ENCODE results near the gene KDM1A.
"Not testable (repeated sequence)": the region's sequence is repeated elsewhere in the genome, so short reads cannot be mapped to it uniquely, and the experiment has no call there.

Gene KDM1A

DNA sequence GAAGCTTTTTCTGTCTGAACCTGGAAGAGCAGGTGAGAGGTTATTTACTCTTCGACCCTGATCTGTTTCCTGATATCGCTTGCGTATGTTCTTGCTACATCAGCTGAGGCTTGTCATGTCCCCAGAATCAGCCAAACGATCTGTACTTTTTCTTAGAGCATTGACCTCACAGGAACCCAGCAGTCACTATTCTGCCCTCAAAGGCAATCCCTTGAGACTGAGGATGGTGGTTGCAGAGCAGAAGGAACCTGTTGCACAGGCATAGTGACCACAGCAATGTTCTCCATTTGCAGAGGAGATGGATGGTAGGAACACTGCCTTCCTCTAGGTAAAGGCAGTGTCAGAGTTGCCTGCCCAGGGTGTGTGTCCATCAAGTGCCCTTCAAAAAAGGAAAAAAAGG, 35.3 kb upstream of the KDM1A start:
- peak in 1 of 2 experiments; percentile 2 for DNase-seq (ENCODE audit: low read depth in 1 of 2, low spot score in 1 of 2)
- H3K27ac ChIP-seq (replicated peaks): no peak overlapping the region
- no peaks in the 10 kb centered on the region for H3K27me3 ChIP-seq (ENCODE audit: insufficient read depth, poor library complexity, severe bottlenecking)

DNA sequence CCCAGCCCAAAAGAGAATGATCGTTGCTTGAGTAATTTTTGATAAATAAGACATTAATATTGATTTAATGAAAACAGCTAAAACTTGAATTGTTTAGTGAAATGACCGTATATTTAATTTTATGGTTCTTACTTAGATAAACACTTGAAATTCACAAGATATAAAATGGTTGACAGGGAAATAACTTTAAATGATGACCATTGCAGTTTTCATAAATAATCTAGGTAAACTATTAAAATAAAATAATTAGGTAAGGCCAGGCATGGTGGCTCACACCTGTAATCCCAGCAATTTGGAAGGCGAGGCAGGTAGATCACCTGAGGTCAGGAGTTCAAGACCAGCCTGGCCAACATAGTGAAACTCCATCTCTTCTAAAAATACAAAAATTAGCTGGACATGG, 26.9 kb upstream of the KDM1A start:
- not testable (repeated sequence) for H3K4me3 ChIP-seq (replicated peaks; ENCODE audit: insufficient read depth, low read length); DNase-seq (ENCODE audit: low read depth in 1 of 2, low spot score in 1 of 2); H3K27me3 ChIP-seq (ENCODE audit: insufficient read depth, poor library complexity, severe bottlenecking); H3K27ac ChIP-seq (replicated peaks)

More for the DNA sequence above, 35.3 kb upstream of the KDM1A start:
- TF ChIP-seq POLR2AphosphoS5 (IDR thresholded peaks at IDR 0.05; ENCODE audit: low read depth): no peak
- TF ChIP-seq, protein P1, sequence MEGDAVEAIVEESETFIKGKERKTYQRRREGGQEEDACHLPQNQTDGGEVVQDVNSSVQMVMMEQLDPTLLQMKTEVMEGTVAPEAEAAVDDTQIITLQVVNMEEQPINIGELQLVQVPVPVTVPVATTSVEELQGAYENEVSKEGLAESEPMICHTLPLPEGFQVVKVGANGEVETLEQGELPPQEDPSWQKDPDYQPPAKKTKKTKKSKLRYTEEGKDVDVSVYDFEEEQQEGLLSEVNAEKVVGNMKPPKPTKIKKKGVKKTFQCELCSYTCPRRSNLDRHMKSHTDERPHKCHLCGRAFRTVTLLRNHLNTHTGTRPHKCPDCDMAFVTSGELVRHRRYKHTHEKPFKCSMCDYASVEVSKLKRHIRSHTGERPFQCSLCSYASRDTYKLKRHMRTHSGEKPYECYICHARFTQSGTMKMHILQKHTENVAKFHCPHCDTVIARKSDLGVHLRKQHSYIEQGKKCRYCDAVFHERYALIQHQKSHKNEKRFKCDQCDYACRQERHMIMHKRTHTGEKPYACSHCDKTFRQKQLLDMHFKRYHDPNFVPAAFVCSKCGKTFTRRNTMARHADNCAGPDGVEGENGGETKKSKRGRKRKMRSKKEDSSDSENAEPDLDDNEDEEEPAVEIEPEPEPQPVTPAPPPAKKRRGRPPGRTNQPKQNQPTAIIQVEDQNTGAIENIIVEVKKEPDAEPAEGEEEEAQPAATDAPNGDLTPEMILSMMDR (IDR thresholded peaks at IDR 0.05; ENCODE audit: insufficient read depth, low read length): no peak
- no peak overlapping the region for H3K4me3 ChIP-seq (replicated peaks; ENCODE audit: insufficient read depth, low read length)

DNA sequence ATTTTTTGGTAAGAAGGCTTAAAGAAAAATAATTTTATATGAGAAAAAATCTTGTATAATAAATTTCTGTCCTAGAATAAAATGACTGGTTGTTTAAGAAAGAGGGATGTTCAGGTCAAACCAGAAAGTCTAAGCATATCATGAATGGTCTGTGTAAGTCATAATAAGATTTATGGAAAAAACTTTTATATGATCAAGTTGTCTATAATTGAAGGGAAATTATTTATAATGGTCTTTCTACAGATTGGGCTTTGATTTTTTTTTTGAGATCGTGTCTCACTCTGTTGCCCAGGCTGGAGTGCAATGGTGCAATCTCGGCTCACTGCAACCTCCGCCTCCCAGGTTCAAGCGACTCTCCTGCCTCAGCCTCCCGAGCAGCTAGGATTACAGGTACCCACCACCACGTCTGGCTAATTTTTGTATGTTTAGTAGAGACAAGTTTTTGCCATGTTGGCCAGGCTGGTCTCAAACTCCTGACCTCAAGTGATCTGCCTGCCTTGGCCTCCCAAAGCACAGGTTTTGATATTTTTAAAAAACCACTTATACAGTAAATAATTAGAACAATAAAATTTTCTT, 26.0 kb upstream of the KDM1A start:
- H3K4me3 ChIP-seq (replicated peaks; ENCODE audit: insufficient read depth, low read length); H3K27ac ChIP-seq (replicated peaks); H3K27me3 ChIP-seq (ENCODE audit: insufficient read depth, poor library complexity, severe bottlenecking); DNase-seq (ENCODE audit: low read depth in 1 of 2, low spot score in 1 of 2): not testable (repeated sequence)

DNA sequence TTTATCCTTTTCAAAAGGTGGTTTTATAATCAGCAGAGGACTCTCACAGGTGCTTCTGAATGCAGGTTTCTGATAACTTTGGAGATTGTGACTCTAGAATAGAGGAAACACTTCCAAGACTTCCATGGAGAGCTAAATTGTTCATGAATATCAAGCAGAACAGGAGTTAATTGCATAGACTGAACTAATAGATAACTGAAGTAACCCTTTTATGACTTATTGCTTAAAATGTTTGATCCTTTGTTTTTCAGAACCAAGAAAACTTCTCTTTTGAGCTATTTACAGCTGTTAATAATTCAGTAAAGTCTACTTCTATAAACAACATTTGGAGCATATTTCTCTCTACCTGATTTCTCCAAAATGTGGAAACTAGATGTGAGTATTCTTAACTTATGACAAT, 23.5 kb upstream of the KDM1A start:
- no peak overlapping the region for H3K27ac ChIP-seq (replicated peaks)
- no peak overlapping the region for H3K4me3 ChIP-seq (replicated peaks; ENCODE audit: insufficient read depth, low read length)
- no peak for DNase-seq (ENCODE audit: low read depth in 1 of 2, low spot score in 1 of 2)
- no peaks in the 10 kb centered on the region for H3K27me3 ChIP-seq (ENCODE audit: insufficient read depth, poor library complexity, severe bottlenecking)
- TF ChIP-seq POLR2AphosphoS5 (IDR thresholded peaks at IDR 0.05; ENCODE audit: low read depth) (no peak), SPI1 (IDR thresholded peaks at IDR 0.05; ENCODE audit: borderline replicate concordance, low read depth) (no peak)
- TF ChIP-seq, protein P1 (IDR thresholded peaks at IDR 0.05; ENCODE audit: insufficient read depth, low read length): no peak

DNA sequence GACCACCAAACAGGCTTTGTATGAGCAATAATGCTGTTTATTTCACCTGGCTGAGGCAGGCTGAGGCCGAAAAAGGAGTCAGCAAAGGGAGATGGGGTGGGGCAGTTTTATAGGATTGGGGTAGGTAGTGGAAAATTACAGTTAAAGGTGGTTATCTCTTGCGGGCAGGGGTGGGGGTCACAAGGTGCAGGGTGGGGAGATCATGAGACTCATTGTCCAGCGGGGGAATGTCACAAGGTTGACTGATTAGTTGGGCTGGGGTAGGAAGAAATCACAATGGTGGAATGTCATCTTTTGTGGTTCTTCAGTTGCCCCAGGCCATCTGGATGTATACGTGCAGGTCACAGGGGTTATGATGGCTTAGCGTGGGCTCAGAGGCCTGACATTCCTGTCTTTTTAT, 21.7 kb upstream of the KDM1A start:
- not testable (repeated sequence) for DNase-seq (ENCODE audit: low read depth in 1 of 2, low spot score in 1 of 2); H3K27me3 ChIP-seq (ENCODE audit: insufficient read depth, poor library complexity, severe bottlenecking); H3K4me3 ChIP-seq (replicated peaks; ENCODE audit: insufficient read depth, low read length); H3K27ac ChIP-seq (replicated peaks)

DNA sequence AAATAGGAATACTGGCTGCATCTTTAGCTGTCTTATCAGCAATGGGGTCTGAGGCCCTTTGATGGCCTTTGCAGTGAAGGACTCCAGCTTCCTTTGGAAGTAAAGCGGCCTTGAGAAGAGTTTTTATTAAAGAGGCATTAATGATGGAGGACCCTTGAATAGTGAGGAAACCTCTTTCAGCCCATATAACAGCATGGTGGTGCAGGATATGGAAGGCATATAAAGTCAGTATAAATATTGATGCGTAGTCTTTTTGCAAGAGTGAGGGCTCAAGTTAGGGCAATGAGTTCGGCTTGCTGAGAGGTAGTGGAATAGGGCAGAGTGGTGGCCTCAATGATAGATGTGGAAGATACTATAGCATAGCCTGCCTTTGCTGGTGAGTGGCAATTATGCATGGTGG, 19.1 kb upstream of the KDM1A start:
- not testable (repeated sequence) for H3K4me3 ChIP-seq (replicated peaks; ENCODE audit: insufficient read depth, low read length); DNase-seq (ENCODE audit: low read depth in 1 of 2, low spot score in 1 of 2); H3K27me3 ChIP-seq (ENCODE audit: insufficient read depth, poor library complexity, severe bottlenecking); H3K27ac ChIP-seq (replicated peaks)

DNA sequence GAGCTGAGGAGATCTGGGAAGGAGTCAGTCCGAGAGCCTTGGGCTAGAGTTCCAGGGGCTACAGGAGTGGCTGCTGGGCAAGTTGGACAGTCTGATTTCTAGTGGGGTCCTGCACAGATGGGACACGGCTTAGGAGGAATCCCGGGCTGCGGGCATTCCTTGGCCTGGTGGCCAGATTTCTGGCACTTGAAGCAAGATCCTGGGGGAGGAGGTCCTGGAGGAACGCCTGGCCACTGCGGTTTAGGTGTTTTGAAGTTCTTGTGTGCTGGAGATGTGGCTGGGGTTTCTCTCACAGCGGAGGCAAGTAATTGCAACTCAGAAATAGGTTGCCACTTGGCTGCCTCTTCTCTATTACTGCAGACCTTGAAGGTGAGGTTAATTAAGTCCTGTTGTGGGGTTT, 17.1 kb upstream of the KDM1A start:
- not testable (repeated sequence) for H3K27ac ChIP-seq (replicated peaks); H3K4me3 ChIP-seq (replicated peaks; ENCODE audit: insufficient read depth, low read length); H3K27me3 ChIP-seq (ENCODE audit: insufficient read depth, poor library complexity, severe bottlenecking); DNase-seq (ENCODE audit: low read depth in 1 of 2, low spot score in 1 of 2)

DNA sequence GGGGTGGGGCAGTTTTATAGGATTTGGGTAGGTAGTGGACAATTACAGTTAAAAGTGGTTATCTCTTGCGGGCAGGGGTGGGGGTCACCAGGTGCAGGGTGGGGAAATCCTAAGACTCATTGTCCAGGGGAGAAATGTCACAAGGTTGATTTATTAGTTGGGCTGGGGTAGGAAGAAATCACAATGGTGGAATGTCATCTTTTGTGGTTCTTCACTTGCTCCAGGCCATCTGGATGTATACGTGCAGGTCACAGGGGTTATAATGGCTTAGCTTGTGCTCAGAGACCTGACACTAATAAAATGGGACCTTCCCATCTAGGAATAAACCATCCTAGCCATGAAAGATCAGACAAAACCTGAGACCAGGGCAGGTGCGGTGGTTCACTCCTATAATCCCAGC, 15.2 kb upstream of the KDM1A start:
- Histone ChIP-seq H3K4me3 (replicated peaks; ENCODE audit: insufficient read depth, low read length) (no peak overlapping the region), H3K27ac (replicated peaks) (no peak overlapping the region), H3K27me3 (ENCODE audit: insufficient read depth, poor library complexity, severe bottlenecking) (no peaks in the 10 kb centered on the region)
- DNase-seq (ENCODE audit: low read depth in 1 of 2, low spot score in 1 of 2): no peak
- TF ChIP-seq GABPA (IDR thresholded peaks at IDR 0.05; ENCODE audit: low read depth) (no peak), SPI1 (IDR thresholded peaks at IDR 0.05; ENCODE audit: borderline replicate concordance, low read depth) (no peak), POLR2AphosphoS5 (IDR thresholded peaks at IDR 0.05; ENCODE audit: low read depth) (no peak)
- TF ChIP-seq, protein P2, sequence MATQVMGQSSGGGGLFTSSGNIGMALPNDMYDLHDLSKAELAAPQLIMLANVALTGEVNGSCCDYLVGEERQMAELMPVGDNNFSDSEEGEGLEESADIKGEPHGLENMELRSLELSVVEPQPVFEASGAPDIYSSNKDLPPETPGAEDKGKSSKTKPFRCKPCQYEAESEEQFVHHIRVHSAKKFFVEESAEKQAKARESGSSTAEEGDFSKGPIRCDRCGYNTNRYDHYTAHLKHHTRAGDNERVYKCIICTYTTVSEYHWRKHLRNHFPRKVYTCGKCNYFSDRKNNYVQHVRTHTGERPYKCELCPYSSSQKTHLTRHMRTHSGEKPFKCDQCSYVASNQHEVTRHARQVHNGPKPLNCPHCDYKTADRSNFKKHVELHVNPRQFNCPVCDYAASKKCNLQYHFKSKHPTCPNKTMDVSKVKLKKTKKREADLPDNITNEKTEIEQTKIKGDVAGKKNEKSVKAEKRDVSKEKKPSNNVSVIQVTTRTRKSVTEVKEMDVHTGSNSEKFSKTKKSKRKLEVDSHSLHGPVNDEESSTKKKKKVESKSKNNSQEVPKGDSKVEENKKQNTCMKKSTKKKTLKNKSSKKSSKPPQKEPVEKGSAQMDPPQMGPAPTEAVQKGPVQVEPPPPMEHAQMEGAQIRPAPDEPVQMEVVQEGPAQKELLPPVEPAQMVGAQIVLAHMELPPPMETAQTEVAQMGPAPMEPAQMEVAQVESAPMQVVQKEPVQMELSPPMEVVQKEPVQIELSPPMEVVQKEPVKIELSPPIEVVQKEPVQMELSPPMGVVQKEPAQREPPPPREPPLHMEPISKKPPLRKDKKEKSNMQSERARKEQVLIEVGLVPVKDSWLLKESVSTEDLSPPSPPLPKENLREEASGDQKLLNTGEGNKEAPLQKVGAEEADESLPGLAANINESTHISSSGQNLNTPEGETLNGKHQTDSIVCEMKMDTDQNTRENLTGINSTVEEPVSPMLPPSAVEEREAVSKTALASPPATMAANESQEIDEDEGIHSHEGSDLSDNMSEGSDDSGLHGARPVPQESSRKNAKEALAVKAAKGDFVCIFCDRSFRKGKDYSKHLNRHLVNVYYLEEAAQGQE (IDR thresholded peaks at IDR 0.05; ENCODE audit: insufficient replicate concordance, low read depth): no peak
- TF ChIP-seq, protein P1 (IDR thresholded peaks at IDR 0.05; ENCODE audit: insufficient read depth, low read length): no peak

DNA sequence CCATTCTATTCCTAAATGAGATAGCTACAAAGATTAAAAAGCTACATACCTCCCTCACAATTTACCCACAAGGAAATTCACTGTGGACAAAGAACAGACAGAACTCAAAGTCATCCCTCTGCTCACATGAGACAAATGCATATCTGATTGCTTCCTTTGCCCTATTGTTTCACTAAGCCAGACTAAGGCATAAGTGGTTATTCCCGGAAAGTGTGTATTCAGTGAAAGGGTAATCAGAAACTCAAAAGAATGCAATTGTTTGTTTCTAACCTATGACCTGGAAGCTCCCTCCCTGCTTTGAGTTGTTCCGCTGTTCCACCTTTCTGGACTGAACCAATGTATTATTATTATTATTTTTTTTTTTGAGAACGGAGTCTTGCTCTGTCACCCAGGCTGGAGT, 14.5 kb upstream of the KDM1A start:
- H3K4me3 ChIP-seq (replicated peaks; ENCODE audit: insufficient read depth, low read length); H3K27me3 ChIP-seq (ENCODE audit: insufficient read depth, poor library complexity, severe bottlenecking); H3K27ac ChIP-seq (replicated peaks); DNase-seq (ENCODE audit: low read depth in 1 of 2, low spot score in 1 of 2): not testable (repeated sequence)
